Measurements from ENCODE around the gene DDX6. TPM values are rescaled to one million over a fixed set of nuclear protein-coding genes. Genes with fewer than 3 reads are reported as not detected.
"Not testable (repeated sequence)": the region's sequence is repeated elsewhere in the genome, so short reads cannot be mapped to it uniquely, and the experiment has no call there.

The DDX6 gene
- total RNA-seq, 2 experiments from 2014 or later = 193 to 212 TPM

DNA sequence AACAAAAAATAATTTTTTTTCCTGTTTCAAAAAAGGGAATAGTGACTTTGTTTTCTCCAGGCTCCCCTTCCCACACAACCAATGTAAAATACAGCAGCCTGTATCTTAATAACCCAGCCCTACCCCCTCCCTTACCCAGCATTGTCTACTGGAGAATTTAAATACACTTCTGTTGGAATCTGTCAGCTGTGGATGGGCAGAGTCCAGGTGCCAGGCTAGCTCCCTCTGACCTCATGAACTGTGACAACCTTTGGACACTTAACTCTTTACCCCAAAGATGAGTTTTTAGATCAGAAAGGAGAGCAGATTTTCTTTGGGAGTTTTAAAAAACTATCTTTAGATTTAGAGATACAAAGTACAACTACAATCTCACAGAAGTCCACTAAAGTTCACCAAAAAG lies 42.9 kb downstream of the DDX6 start:
- H3K4me3 Mint-ChIP-seq = no peak overlapping the region
- ATAC-seq (ENCODE audit: low read depth) = no peak
- no peaks in the 10 kb centered on the region for H3K9me3 Mint-ChIP-seq
- DNase-seq = no peak
- no peak overlapping the region for H3K27ac Mint-ChIP-seq
- POLR2A ChIA-PET = no interaction called here
- H3K27me3 Mint-ChIP-seq = no peaks in the 10 kb centered on the region
- H3K4me1 Mint-ChIP-seq = peaks cover 2% of the 10 kb centered on the region
- H3K36me3 Mint-ChIP-seq = peaks cover 24% of the 10 kb centered on the region

DNA sequence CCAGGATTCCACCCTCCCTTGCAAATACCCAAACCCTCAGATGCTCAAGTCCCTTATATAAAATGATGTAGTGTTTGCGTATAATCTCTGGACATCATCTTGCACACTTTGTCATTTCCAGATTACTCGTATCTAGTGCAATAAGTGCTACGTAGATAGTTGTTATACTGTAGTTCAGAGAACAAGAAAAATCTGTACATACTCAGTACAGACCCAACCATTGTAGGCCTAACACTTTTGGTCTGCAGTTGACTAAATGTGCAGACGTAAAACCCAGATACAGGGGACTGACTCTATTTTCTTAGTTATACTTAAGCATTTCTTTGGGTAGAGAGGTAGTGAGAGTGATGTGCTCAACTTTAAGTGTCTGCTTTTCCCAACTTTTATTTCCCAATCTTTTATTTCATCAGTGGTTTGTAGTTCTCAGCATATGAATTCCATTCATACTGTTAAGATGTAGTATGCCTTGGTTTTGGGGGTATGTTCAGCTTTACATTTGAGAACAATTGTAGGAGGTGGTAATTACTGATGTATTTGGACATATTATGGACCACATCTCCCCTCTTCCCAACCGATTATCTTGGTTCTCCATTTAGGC lies 43.9 kb downstream of the DDX6 start:
- Mint-ChIP-seq H3K27ac (no peak overlapping the region), H3K9me3 (no peaks in the 10 kb centered on the region), H3K4me1 (peaks cover 2% of the 10 kb centered on the region), H3K27me3 (no peaks in the 10 kb centered on the region), H3K4me3 (no peak overlapping the region), H3K36me3 (peaks cover 23% of the 10 kb centered on the region)
- ATAC-seq (ENCODE audit: low read depth) (no peak), DNase-seq (no peak)
- POLR2A ChIA-PET = no interaction called here

- Mint-ChIP-seq H3K4me3 (no peak overlapping the region), H3K27me3 (no peaks in the 10 kb centered on the region), H3K27ac (no peak overlapping the region), H3K4me1 (no peaks in the 10 kb centered on the region), H3K9me3 (no peaks in the 10 kb centered on the region), H3K36me3 (peaks cover 6% of the 10 kb centered on the region)
- no peak for ATAC-seq (ENCODE audit: low read depth)
- no peak for DNase-seq
- POLR2A ChIA-PET = no interaction called here
Observed at GRCh38 chr11:118744046-118744445, 46.9 kb downstream of the DDX6 start.

- Mint-ChIP-seq H3K4me3 (no peak overlapping the region), H3K9me3 (peaks cover 4% of the 10 kb centered on the region), H3K27me3 (no peaks in the 10 kb centered on the region), H3K4me1 (no peaks in the 10 kb centered on the region), H3K36me3 (no peaks in the 10 kb centered on the region), H3K27ac (no peak overlapping the region)
- DNase-seq (no peak), ATAC-seq (ENCODE audit: low read depth) (no peak)
- POLR2A ChIA-PET = interaction anchor here (0.6 kb wide), 1 partner anchor 40 kb away, joined by 4 read pairs; no protein-coding TSS in a partner anchor
Observed at GRCh38 chr11:118742304-118742703, 48.7 kb downstream of the DDX6 start.

GRCh38 chr11:118740892-118741291 lies 50.1 kb downstream of the DDX6 start:
- DNase-seq (no peak), ATAC-seq (ENCODE audit: low read depth) (no peak)
- Mint-ChIP-seq H3K4me1 (no peaks in the 10 kb centered on the region), H3K27ac (no peak overlapping the region), H3K4me3 (no peak overlapping the region), H3K9me3 (peaks cover 4% of the 10 kb centered on the region), H3K36me3 (no peaks in the 10 kb centered on the region), H3K27me3 (no peaks in the 10 kb centered on the region)
- POLR2A ChIA-PET = no interaction called here

DNA sequence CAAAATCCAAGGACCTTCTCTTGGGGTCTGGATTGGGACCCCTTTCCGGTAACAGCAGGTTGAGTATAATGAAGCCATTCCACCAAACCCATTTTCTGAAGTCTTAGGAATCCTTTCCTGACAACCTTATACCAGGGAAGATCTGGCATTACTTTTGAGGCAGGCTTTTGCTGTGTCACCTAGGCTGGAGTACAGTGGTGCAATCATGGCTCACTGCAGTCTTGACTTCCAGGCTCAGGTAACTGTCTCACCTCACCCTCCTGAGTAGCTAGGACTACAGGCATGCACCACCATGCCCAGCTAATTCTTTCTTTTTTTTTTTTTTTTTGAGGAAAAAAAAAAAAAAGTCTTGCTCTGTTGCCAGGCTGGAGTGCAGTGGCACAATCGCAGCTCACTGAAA lies 55.8 kb downstream of the DDX6 start:
- Mint-ChIP-seq H3K4me1 (no peaks in the 10 kb centered on the region), H3K4me3 (no peak overlapping the region), H3K27ac (no peak overlapping the region), H3K36me3 (no peaks in the 10 kb centered on the region), H3K9me3 (peaks cover 4% of the 10 kb centered on the region), H3K27me3 (peaks cover 2% of the 10 kb centered on the region)
- no peak for DNase-seq
- POLR2A ChIA-PET = no interaction called here
- no peak for ATAC-seq (ENCODE audit: low read depth)

GRCh38 chr11:118734031-118734430 lies 56.9 kb downstream of the DDX6 start:
- Mint-ChIP-seq H3K9me3 (peaks cover 4% of the 10 kb centered on the region), H3K36me3 (no peaks in the 10 kb centered on the region), H3K4me1 (no peaks in the 10 kb centered on the region), H3K27me3 (peaks cover 5% of the 10 kb centered on the region), H3K27ac (no peak overlapping the region), H3K4me3 (no peak overlapping the region)
- no peak for DNase-seq
- ATAC-seq (ENCODE audit: low read depth) = no peak
- POLR2A ChIA-PET = no interaction called here

- H3K27me3 Mint-ChIP-seq; ATAC-seq (ENCODE audit: low read depth); H3K27ac Mint-ChIP-seq; POLR2A ChIA-PET; H3K4me1 Mint-ChIP-seq; H3K36me3 Mint-ChIP-seq; H3K4me3 Mint-ChIP-seq; H3K9me3 Mint-ChIP-seq; DNase-seq: not testable (repeated sequence)
Observed at GRCh38 chr11:118729753-118730152, 61.2 kb downstream of the DDX6 start.

- H3K36me3 Mint-ChIP-seq; POLR2A ChIA-PET; H3K4me3 Mint-ChIP-seq; H3K4me1 Mint-ChIP-seq; H3K27me3 Mint-ChIP-seq; ATAC-seq (ENCODE audit: low read depth); H3K27ac Mint-ChIP-seq; DNase-seq; H3K9me3 Mint-ChIP-seq: not testable (repeated sequence)
Observed at GRCh38 chr11:118728112-118728511, 62.9 kb downstream of the DDX6 start.

- H3K27me3 Mint-ChIP-seq; H3K9me3 Mint-ChIP-seq; H3K36me3 Mint-ChIP-seq; H3K4me3 Mint-ChIP-seq; DNase-seq; H3K4me1 Mint-ChIP-seq; H3K27ac Mint-ChIP-seq; POLR2A ChIA-PET; ATAC-seq (ENCODE audit: low read depth): not testable (repeated sequence)
Observed at GRCh38 chr11:118727721-118728066, 63.3 kb downstream of the DDX6 start.

- H3K36me3 Mint-ChIP-seq; DNase-seq; ATAC-seq (ENCODE audit: low read depth); H3K4me1 Mint-ChIP-seq; H3K4me3 Mint-ChIP-seq; H3K27me3 Mint-ChIP-seq; POLR2A ChIA-PET; H3K9me3 Mint-ChIP-seq; H3K27ac Mint-ChIP-seq: not testable (repeated sequence)
Observed at GRCh38 chr11:118727001-118727720, 63.8 kb downstream of the DDX6 start.

- not testable (repeated sequence) for ATAC-seq (ENCODE audit: low read depth)
Observed at GRCh38 chr11:118721478-118722015, 69.4 kb downstream of the DDX6 start.

DNA sequence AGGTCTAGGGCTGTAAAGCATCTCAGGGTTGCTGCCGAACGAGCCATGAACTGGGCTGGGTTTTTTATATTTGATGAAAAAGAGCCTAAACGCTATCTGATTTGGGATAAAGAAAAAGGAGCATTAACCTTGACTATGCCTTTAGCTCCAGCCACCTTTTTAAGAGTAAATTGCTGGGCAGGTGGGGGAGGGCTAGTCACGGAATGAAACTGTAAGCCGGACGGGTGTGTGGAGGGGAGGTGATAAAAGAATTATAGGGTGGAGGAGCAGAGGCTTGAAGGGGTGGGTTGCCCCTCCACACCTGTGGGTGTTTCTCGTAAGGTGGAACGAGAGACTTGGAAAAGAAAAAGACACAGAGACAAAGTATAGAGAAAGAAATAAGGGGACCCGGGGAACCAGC lies 70.2 kb downstream of the DDX6 start:
- ATAC-seq (ENCODE audit: low read depth); H3K9me3 Mint-ChIP-seq; DNase-seq; H3K4me1 Mint-ChIP-seq; H3K27me3 Mint-ChIP-seq; H3K27ac Mint-ChIP-seq; POLR2A ChIA-PET; H3K4me3 Mint-ChIP-seq; H3K36me3 Mint-ChIP-seq: not testable (repeated sequence)

More at GRCh38 chr11:118721478-118722015, 69.4 kb downstream of the DDX6 start:
- POLR2A ChIA-PET, H3K27me3 Mint-ChIP-seq, H3K4me3 Mint-ChIP-seq, H3K36me3 Mint-ChIP-seq, H3K9me3 Mint-ChIP-seq, H3K27ac Mint-ChIP-seq, DNase-seq, H3K4me1 Mint-ChIP-seq: not testable (repeated sequence)

GRCh38 chr11:118720078-118720477 lies 70.9 kb downstream of the DDX6 start:
- H3K4me1 Mint-ChIP-seq; H3K9me3 Mint-ChIP-seq; POLR2A ChIA-PET; H3K4me3 Mint-ChIP-seq; DNase-seq; H3K27me3 Mint-ChIP-seq; H3K27ac Mint-ChIP-seq; H3K36me3 Mint-ChIP-seq; ATAC-seq (ENCODE audit: low read depth): not testable (repeated sequence)
